ENCODE data around the gene TNFAIP1. TPM values are rescaled to one million over a fixed set of nuclear protein-coding genes. Genes with fewer than 3 reads are reported as not detected.

Gene TNFAIP1
- total RNA-seq, 1 donor: 23.7 TPM

DNA sequence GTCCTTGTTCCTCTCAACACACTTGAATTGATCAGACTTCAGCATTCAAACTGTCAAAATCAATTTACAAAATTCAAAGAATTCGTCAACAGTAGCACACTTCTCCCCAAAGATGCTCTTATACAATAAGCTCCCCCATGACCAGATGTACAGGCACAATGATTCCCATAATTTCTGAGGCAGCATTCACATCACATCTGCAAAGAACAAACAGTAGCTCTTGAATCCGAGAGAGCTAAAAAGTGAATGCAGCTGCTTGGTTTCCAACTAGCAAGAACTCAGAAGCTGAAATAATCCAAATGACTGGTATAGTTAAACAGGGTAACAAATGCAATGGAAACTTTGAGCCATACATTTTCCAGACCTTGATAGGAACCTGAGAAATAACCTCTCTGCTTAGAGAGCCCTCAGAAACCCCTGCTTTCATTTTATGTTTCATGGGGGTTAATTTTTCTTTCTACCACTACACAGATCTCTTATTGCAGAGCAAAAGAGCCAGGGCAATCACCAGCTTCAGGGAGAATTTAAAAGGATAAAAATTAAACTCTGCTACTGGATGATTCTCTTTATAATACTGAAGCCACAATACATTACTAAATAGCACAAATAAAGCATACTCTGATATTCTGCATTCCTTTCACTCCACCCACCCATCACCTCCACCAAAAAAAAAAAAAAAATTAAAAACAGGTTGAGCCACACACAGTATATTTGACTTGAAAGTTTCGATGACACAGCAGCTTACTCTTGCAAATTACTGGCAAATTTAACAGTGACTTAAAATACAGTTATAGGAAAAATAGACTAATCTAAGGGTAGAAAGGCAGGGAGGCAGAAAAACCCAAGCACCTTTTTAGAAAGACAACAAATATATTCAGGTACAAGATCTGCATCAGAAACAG, 39.6 kb upstream of the TNFAIP1 start:
- no peak overlapping the region for H3K4me3 ChIP-seq (ENCODE audit: low read depth, low read length)
- no peak for TF ChIP-seq CTCF (IDR thresholded peaks at IDR 0.05; ENCODE audit: insufficient read depth, low read length)
- no peak for DNase-seq (ENCODE audit: low read depth)

- TF ChIP-seq CTCF (IDR thresholded peaks at IDR 0.05; ENCODE audit: insufficient read depth, low read length): no peak
- no peak for DNase-seq (ENCODE audit: low read depth)
- no peak overlapping the region for H3K4me3 ChIP-seq (ENCODE audit: low read depth, low read length)
Measured at GRCh38 chr17:28298449-28298848, 37.1 kb upstream of the TNFAIP1 start.

DNA sequence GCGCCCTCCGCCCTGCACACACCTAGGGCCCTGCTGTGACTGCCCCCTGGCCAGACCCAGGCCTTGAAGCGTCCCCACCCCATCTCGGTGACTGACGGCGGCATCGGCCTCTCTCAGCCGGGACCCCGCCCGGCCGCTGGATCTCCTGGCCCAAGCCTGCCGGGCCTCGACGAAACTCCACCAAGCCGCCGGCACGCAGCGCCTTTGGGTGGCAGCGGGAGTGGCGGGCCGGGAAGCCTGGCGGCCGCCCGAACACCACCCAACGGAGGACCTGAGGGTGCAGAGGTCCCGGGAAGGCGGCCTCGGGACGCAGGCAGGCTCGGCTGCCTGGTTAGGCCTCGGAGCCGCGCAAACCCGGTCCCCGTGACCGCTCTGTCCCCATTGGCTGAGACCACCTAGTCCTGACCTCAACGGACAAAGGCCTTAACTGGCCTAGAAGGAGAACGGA, 28.6 kb upstream of the TNFAIP1 start:
- H3K4me3 ChIP-seq (ENCODE audit: low read depth, low read length): no peak overlapping the region
- TF ChIP-seq CTCF (IDR thresholded peaks at IDR 0.05; ENCODE audit: insufficient read depth, low read length): no peak
- no peak for DNase-seq (ENCODE audit: low read depth)

DNA sequence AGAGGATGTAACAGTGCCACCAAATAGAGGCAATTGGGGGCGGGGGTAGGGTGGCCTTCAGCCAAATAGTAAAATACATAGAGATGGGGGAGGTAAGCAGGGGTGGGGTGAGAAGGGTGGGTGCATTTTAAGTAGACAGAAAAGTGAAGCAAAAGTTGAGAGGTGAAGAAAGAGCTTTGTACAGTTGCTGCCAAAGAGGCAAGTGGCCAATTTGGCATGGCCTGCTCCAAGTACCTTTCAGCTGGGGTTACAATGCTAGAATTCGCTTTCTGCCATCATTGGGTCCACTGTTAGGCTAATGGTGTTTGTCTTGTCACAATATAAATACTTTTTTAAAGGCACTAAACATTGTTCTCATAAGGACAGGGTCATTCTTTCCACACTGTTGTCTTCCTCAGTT, 21.7 kb upstream of the TNFAIP1 start:
- TF ChIP-seq CTCF (IDR thresholded peaks at IDR 0.05; ENCODE audit: insufficient read depth, low read length): no peak
- no peak for DNase-seq (ENCODE audit: low read depth)

DNA sequence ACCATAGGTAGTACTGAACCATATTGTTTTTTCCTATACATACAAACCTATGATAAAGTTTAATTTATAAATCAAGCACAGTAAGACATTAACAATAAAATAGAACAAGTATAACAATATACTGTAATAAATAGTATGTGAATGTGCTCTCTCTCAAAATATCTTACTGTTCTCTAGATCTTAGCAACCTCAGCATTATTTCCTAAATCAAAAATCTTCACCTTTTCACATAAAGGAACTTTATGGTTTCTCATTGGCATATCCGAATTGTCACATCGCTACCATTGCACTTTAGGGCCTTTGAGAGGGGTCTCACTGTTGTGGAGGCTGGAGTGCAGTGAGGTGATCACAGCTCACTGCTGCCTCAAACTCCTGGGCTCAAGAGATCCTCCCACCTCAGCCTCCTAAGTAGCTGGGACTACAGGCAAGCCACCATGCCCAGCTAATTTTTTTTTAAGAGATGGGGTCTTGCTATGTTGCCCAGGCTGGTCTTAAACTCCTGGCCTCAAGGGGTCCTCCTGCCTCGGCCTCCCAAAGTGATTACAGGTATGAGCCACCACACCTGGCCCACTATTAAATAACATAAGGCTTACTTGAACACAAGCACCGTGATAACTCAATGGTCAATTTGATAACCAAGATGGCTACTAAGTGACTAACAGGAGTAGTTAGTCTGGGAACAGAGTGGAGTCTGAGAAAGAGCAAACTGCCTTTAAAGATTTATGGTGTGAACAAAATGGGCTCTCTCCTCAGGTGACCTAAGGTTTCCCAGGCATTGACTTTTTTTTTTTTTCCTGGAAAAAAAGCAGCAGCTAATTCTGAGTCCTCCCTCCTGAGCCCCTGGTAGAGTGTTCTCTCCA, 19.5 kb upstream of the TNFAIP1 start:
- no peak for DNase-seq (ENCODE audit: low read depth)
- H3K4me3 ChIP-seq (ENCODE audit: low read depth, low read length): no peak overlapping the region
- TF ChIP-seq CTCF (IDR thresholded peaks at IDR 0.05; ENCODE audit: insufficient read depth, low read length): no peak

More for the DNA sequence above, 21.7 kb upstream of the TNFAIP1 start:
- H3K4me3 ChIP-seq (ENCODE audit: low read depth, low read length): no peak overlapping the region

DNA sequence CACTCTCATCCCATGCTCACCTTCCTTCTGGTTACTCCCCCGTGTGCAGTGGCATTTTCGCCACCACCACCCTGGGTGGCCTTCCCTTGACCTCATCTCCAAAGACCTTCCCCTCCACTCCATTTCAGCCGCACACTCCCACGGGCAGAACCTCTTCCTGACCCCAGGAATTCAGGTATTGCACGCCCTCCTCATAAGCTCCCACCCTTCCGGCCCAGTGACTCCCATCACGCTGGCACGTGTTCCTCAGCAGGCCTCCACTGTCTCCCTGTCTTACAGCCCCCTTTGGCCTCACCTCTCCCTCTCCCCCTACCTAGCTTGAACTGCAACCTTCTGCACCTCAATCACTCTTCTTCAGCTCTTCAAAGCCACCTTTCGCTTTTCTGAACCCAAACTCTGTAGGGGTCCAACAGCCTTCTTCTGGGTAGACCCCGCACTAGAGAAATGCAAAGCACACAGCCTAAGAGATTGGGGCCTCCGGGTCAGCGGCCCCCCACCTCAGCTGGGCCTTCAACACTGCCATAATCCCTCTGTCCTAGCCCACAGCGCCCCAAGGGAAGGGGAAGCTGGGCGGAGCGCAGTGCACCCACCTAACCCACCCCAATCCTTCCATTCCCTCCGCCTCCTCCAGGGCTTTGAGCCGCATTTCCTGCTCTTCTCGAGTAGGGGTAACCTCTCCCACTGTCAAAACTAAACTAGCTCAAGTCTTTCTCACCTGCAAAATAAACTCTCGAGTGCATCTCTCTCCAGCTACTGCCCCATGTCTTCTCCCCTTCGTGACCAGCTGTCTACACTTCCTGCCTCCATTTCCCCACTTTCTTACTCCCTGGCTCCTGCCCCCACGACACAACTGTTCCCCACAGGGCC, 18.2 kb upstream of the TNFAIP1 start:
- H3K4me3 ChIP-seq (ENCODE audit: low read depth, low read length): no peak overlapping the region
- no peak for TF ChIP-seq CTCF (IDR thresholded peaks at IDR 0.05; ENCODE audit: insufficient read depth, low read length)
- DNase-seq (ENCODE audit: low read depth): no peak

Measured in fibroblast of the aortic adventitia (primary cell).